GM19193 (cell line): Measurements from ENCODE around the gene PLEKHA6.

Experiments used
- POLR2A ChIP-seq: IDR thresholded peaks from 4 replicates; pipeline ENCODE4 v1.6.1; 2011; ENCODE audit not compliant: insufficient read depth, insufficient read length; ENCODE audit errors: extremely low read depth

PLEKHA6 gene

GRCh38 chr1:204264805-204265204 is 94.9 kb downstream of the PLEKHA6 start:
- no peak for TF ChIP-seq POLR2A

DNA sequence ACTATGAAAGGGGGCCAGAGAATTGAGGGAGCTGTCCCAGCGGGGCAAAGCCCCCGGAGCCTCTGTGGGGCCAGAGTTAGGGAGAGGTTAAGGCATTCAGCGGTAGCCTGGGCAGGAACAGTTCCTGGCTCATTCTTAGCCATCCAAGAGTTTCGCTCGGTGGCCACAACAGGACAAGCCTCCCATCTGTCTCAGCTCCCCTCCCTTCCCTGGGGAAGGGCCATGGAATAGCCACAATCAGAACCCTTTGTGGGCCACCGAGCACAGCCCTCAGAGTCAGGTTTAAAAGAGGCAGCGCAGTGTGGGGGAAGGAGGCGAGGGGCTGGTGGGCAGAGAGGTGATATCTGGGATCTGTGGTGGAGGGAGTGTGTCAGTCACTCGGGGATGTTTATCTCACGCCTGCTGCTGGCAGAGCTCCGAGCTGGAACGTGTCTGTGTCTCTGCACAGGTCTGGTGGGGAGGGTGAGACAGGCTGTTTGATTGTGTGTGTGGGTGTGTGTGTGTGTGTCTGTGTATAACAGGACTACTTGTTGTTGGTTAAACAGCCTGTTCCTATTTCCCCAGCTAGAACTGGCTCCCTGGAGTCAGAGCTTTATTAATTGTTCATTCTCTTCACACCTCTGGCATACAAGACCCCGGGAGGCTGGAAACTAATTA is 96.3 kb downstream of the PLEKHA6 start:
- no peak for TF ChIP-seq POLR2A

- TF ChIP-seq POLR2A = no peak
Observed at GRCh38 chr1:204262506-204263253, 97.0 kb downstream of the PLEKHA6 start.

DNA sequence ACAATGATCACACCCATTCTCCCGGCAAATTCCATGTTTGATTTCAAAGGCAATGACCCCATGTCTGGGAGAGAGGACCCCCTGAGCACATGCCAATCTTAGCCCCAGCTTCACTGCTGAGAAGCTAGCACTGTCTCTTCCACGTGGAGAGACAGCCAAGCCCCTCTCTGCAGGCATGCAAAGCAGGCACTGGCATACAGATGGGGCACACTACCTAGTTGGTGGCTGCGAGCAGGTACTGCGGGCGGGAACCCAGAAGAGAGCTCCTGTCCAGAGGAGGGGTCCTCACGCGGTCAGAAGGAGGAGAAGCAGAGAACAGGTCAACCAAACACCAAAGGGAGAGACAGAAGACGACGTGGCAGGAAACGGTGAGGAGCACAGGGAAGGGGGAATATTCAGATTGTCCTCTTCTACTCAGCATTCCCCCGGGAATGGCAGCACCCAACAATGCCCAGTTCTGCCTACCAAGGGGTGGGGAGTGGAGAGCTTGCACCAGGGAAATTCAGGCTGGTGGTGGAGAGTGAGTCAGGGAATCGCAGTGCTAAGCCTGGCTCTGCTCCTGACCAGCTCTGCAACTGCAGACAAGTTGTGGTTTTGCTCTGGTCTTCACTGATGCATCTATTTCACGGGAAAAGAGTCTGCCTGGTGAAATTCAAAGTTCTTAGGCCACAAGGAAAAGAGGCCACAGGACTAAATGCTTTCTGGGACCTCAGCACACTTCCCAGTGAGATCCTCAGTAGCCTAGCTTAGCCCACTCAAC is 97.8 kb downstream of the PLEKHA6 start:
- TF ChIP-seq POLR2A = no peak

DNA sequence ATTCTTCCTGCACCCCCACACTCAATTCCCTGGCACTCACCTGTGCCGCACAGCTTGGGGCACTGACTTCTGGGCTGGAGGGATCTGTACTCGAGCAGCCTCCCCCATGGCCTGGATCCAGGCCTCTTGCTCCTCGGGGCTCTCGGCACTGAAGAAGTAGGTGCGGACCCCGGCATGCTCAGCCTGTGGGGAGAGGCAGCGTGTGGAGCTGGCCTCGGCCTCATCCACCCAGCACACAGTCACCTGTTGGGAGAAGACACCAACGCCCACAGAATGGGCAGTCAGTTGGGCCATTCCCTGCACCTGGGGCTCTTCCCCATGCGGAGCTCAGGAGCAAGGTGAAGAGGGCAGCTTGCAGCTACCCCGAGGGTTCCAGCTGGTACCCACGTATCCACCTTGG is 98.5 kb downstream of the PLEKHA6 start:
- no peak for TF ChIP-seq POLR2A

DNA sequence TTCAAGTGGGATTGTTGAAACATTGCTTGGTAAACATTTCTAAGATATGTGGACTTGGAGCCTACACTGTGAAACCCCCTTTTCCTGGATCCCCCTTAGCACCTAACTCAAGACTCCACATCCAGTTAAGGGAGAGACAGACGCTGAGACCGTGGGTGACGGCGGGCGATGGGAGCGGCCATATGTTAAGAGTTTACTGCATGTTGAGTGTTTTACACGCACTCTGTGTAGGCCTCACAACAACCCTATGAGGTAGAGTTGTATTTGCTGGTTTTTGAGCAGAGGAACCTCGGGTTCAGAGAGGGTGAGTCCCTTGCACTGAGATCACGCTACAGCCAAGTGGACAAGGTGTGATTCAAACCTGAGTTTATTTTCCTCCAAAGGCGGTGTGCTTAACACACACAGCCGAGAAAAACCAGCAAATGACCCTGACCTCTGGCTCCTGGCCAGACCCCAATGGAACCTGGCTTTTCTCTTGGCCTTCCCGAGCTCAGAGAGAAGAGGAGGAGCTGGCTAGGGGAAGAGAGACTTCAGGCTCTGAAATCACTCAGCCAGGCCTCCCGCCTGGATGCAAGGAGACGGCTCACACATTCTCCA is 99.0 kb downstream of the PLEKHA6 start:
- no peak for TF ChIP-seq POLR2A

DNA sequence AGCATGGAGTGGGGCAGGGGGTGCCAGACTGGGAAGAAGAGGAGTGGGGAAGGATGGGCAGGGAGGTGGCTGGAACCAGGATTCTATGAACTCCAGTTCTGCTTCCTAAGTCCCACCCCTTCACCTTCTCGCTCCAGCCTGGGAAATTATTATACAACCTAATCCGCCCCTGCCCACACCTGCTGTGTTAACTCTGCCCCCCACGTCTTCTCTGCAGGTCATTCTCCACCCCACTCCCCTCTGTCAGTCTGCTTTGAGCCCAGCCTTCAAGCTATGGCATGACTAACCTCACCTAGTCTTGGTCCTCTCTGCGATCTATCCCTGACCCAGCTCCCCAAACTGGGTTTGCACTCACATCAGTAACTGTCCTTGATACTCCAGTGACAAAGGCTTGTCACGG is 99.9 kb downstream of the PLEKHA6 start:
- no peak for TF ChIP-seq POLR2A

DNA sequence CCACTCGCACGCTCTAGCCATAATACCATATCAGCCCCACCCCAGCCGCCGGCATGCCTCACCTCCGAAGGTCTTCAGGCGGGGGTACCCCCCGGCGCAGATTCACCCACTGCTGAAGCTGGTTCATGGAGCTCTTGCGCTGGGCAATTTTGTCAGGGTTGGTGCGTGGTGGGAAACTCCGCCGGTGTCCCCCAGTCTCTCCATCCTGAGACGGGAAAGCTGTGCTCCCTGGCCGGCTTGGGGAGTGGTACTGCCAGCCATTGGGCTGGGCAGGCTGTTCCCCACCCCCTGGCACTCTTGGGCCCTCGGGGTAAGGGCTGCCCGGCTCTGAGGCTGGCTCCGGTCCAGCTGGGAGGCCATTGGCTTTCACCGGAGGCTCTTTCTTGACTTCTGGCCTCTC is 100.5 kb downstream of the PLEKHA6 start:
- no peak for TF ChIP-seq POLR2A

- no peak for TF ChIP-seq POLR2A
Observed at GRCh38 chr1:204258213-204259115, 101.3 kb downstream of the PLEKHA6 start.

DNA sequence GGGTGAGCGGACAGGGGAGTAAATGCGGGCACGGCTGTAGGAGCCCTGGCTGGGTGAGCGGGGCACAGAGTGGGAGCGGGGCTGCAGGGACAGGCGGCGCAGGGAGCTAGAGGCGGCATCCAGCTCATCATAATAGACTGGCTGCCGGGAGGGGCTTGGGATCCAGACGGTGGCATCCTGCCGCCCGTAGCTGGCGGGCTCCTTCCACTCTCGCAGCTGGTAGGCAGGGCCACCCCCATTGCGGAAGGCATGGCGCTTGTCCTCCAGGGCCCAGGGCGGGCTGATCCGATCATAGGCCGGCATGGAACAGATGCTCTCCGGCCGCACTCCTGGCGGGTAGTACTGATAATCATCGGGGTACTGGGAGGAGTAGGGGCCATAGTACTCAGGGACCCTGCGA is 102.3 kb downstream of the PLEKHA6 start:
- no peak for TF ChIP-seq POLR2A

- no peak for TF ChIP-seq POLR2A
Observed at GRCh38 chr1:204256531-204256930, 103.2 kb downstream of the PLEKHA6 start.

- no peak for TF ChIP-seq POLR2A
Observed at GRCh38 chr1:204255966-204256365, 103.8 kb downstream of the PLEKHA6 start.

- no peak for TF ChIP-seq POLR2A
Observed at GRCh38 chr1:204255225-204255624, 104.5 kb downstream of the PLEKHA6 start.

- TF ChIP-seq POLR2A = no peak
Observed at GRCh38 chr1:204254031-204254661, 105.6 kb downstream of the PLEKHA6 start.

GRCh38 chr1:204251926-204252689 is 107.6 kb downstream of the PLEKHA6 start:
- TF ChIP-seq POLR2A = no peak
